HepG2 (cell line): ENCODE measurements around the gene PARD3.

Experiments used
- FOXK1 ChIP-seq: sonication (generic); formaldehyde crosslinking; IDR thresholded peaks from 2 replicates; pipeline ENCODE4 v1.4.0; 2020; ENCODE audit warnings: low read depth, missing genetic modification reagents, borderline replicate concordance
- JUN ChIP-seq: sonication (generic); formaldehyde crosslinking; IDR thresholded peaks from 2 replicates; pipeline ENCODE4 v1.4.0; 2020; ENCODE audit warnings: mild to moderate bottlenecking, missing genetic modification reagents
- POLR2G ChIP-seq: fragments of 200-400 bp; formaldehyde crosslinking; IDR thresholded peaks from 2 replicates; pipeline ENCODE4 v1.6.1; 2018; ENCODE audit warnings: mild to moderate bottlenecking, low read depth, low read length, moderate library complexity
- RARG ChIP-seq: sonication (generic); formaldehyde crosslinking; IDR thresholded peaks from 2 replicates; pipeline ENCODE4 v1.4.0; 2020; ENCODE audit warnings: low read depth, mild to moderate bottlenecking, missing genetic modification reagents
- TAF1 ChIP-seq: sonication (generic); formaldehyde crosslinking; IDR thresholded peaks from 2 replicates; pipeline ENCODE4 v1.4.0; 2020; ENCODE audit warnings: missing genetic modification reagents
- TSC22D2 ChIP-seq: sonication (generic); formaldehyde crosslinking; IDR thresholded peaks from 2 replicates; pipeline ENCODE4 v1.5.1; 2020; ENCODE audit warnings: missing genetic modification reagents, mild to moderate bottlenecking, borderline replicate concordance
- ZNF253 ChIP-seq: sonication (generic); formaldehyde crosslinking; IDR thresholded peaks from 2 replicates; pipeline ENCODE4 v1.8.0; 2022; ENCODE audit warnings: mild to moderate bottlenecking, missing genetic modification reagents, borderline replicate concordance
- ZNF747 ChIP-seq: sonication (generic); formaldehyde crosslinking; IDR thresholded peaks from 2 replicates; pipeline ENCODE4 v1.8.1; 2023; ENCODE audit warnings: missing genetic modification reagents, mild to moderate bottlenecking, borderline replicate concordance
- TF ChIP-seq, protein P1 (sequence below): sonication (generic); formaldehyde crosslinking; IDR thresholded peaks from 2 replicates; pipeline ENCODE4 v1.5.1; 2020; ENCODE audit warnings: mild to moderate bottlenecking, moderate library complexity, missing genetic modification reagents
- TF ChIP-seq, protein P2 (sequence below): sonication (generic); formaldehyde crosslinking; IDR thresholded peaks from 2 replicates; pipeline ENCODE4 v1.5.0; 2020; ENCODE audit warnings: mild to moderate bottlenecking, missing genetic modification reagents, moderate library complexity
- TF ChIP-seq, protein P3 (sequence below): sonication (generic); formaldehyde crosslinking; IDR thresholded peaks from 2 replicates; pipeline ENCODE4 v1.5.0; 2020; ENCODE audit warnings: missing genetic modification reagents
- TF ChIP-seq, protein P4 (sequence below): sonication (generic); formaldehyde crosslinking; IDR thresholded peaks from 2 replicates; pipeline ENCODE4 v1.4.0; 2020; ENCODE audit warnings: missing genetic modification reagents, mild to moderate bottlenecking, borderline replicate concordance

DNA sequence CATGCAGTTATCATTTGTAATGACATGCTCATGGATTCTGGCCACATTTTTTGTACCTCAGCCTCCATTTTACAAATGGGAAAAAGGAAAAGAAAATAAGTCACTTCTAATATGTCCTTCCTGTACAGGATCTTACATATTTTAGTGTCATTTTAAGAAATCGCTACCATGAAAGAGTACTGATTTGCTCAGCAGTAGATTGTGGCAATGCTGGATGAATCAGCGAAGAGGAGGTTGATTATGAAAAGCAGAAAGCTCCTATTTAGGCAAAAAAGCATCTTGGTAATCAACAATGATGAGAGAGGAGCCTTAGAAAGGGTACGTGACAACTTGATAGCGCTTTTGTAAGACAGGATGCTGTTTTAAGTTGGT is 522.9 kb downstream of the PARD3 start:
- TF ChIP-seq POLR2G: no peak
- TF ChIP-seq RARG (CRISPR knock-in tag): no peak
- no peak for TF ChIP-seq TSC22D2 (CRISPR knock-in tag)
- TF ChIP-seq, protein P1, sequence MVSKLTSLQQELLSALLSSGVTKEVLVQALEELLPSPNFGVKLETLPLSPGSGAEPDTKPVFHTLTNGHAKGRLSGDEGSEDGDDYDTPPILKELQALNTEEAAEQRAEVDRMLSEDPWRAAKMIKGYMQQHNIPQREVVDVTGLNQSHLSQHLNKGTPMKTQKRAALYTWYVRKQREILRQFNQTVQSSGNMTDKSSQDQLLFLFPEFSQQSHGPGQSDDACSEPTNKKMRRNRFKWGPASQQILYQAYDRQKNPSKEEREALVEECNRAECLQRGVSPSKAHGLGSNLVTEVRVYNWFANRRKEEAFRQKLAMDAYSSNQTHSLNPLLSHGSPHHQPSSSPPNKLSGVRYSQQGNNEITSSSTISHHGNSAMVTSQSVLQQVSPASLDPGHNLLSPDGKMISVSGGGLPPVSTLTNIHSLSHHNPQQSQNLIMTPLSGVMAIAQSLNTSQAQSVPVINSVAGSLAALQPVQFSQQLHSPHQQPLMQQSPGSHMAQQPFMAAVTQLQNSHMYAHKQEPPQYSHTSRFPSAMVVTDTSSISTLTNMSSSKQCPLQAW (CRISPR knock-in tag): no peak
- TF ChIP-seq, protein P2, sequence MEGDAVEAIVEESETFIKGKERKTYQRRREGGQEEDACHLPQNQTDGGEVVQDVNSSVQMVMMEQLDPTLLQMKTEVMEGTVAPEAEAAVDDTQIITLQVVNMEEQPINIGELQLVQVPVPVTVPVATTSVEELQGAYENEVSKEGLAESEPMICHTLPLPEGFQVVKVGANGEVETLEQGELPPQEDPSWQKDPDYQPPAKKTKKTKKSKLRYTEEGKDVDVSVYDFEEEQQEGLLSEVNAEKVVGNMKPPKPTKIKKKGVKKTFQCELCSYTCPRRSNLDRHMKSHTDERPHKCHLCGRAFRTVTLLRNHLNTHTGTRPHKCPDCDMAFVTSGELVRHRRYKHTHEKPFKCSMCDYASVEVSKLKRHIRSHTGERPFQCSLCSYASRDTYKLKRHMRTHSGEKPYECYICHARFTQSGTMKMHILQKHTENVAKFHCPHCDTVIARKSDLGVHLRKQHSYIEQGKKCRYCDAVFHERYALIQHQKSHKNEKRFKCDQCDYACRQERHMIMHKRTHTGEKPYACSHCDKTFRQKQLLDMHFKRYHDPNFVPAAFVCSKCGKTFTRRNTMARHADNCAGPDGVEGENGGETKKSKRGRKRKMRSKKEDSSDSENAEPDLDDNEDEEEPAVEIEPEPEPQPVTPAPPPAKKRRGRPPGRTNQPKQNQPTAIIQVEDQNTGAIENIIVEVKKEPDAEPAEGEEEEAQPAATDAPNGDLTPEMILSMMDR (CRISPR knock-in tag): no peak
- TF ChIP-seq, protein P3, sequence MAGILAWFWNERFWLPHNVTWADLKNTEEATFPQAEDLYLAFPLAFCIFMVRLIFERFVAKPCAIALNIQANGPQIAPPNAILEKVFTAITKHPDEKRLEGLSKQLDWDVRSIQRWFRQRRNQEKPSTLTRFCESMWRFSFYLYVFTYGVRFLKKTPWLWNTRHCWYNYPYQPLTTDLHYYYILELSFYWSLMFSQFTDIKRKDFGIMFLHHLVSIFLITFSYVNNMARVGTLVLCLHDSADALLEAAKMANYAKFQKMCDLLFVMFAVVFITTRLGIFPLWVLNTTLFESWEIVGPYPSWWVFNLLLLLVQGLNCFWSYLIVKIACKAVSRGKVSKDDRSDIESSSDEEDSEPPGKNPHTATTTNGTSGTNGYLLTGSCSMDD (CRISPR knock-in tag): no peak
- TF ChIP-seq ZNF747 (CRISPR knock-in tag): no peak
- TF ChIP-seq ZNF253 (CRISPR knock-in tag): no peak
- TF ChIP-seq, protein P4, sequence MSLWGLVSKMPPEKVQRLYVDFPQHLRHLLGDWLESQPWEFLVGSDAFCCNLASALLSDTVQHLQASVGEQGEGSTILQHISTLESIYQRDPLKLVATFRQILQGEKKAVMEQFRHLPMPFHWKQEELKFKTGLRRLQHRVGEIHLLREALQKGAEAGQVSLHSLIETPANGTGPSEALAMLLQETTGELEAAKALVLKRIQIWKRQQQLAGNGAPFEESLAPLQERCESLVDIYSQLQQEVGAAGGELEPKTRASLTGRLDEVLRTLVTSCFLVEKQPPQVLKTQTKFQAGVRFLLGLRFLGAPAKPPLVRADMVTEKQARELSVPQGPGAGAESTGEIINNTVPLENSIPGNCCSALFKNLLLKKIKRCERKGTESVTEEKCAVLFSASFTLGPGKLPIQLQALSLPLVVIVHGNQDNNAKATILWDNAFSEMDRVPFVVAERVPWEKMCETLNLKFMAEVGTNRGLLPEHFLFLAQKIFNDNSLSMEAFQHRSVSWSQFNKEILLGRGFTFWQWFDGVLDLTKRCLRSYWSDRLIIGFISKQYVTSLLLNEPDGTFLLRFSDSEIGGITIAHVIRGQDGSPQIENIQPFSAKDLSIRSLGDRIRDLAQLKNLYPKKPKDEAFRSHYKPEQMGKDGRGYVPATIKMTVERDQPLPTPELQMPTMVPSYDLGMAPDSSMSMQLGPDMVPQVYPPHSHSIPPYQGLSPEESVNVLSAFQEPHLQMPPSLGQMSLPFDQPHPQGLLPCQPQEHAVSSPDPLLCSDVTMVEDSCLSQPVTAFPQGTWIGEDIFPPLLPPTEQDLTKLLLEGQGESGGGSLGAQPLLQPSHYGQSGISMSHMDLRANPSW: no peak
- TF ChIP-seq FOXK1 (CRISPR knock-in tag): no peak
- no peak for TF ChIP-seq TAF1 (CRISPR knock-in tag)
- no peak for TF ChIP-seq JUN (CRISPR knock-in tag)
